OCI-LY3 (cell line): ENCODE data around the gene UXT.

Source experiments
- EZH2phosphoT487 ChIP-seq: fragments of 200-600 bp; shearing (Covaris generic); IDR thresholded peaks from 2 replicates; pipeline ENCODE4 v1.6.1; 2018; ENCODE audit warnings: antibody characterized with exemption, mixed run types, low read depth
- TF ChIP-seq, protein P1 (sequence below): fragments of 200-600, 300-600 bp; sonication (generic); IDR thresholded peaks from 2 replicates; pipeline ENCODE4 v1.5.1; 2014; ENCODE audit warnings: antibody characterized with exemption, low read length, low read depth

DNA sequence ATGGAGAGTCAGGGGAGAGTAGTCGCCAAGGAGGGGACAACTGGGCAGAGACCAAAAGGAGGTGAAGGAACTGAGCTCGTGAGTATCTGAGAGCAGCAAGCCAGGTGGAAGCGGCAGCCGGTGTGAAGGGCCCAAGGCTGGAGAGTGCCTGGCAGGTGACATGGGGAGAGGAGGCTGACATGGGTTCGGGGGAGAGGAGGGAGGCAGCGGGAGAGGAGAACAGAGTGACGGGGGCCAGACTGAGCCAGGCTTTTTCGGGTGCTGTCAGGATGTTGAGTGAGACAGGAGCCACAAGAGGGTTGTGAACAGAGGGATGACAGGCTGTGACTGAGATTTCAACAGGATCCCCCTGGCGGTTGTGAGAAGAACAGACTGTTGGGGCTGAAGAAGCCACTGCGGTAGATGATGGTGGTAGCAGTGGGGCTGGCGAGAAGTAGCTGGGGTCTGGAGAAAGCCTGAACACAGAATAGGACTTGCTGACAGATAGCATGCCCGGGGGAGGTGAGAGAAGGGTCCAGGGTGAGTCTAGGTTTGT lies 14.4 kb downstream of the UXT start:
- TF ChIP-seq, protein P1, sequence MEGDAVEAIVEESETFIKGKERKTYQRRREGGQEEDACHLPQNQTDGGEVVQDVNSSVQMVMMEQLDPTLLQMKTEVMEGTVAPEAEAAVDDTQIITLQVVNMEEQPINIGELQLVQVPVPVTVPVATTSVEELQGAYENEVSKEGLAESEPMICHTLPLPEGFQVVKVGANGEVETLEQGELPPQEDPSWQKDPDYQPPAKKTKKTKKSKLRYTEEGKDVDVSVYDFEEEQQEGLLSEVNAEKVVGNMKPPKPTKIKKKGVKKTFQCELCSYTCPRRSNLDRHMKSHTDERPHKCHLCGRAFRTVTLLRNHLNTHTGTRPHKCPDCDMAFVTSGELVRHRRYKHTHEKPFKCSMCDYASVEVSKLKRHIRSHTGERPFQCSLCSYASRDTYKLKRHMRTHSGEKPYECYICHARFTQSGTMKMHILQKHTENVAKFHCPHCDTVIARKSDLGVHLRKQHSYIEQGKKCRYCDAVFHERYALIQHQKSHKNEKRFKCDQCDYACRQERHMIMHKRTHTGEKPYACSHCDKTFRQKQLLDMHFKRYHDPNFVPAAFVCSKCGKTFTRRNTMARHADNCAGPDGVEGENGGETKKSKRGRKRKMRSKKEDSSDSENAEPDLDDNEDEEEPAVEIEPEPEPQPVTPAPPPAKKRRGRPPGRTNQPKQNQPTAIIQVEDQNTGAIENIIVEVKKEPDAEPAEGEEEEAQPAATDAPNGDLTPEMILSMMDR: 0 out of 2 replicates have a peak, but pooled peaks have one; percentile 21
- TF ChIP-seq EZH2phosphoT487: no peak
